ENCODE results near the gene KRTCAP2.
A peak's percentile ranks its signal among the peaks of the same experiment; 100 is the strongest.
"Not testable (repeated sequence)": the region's sequence is repeated elsewhere in the genome, so short reads cannot be mapped to it uniquely, and the experiment has no call there.

KRTCAP2 gene

DNA sequence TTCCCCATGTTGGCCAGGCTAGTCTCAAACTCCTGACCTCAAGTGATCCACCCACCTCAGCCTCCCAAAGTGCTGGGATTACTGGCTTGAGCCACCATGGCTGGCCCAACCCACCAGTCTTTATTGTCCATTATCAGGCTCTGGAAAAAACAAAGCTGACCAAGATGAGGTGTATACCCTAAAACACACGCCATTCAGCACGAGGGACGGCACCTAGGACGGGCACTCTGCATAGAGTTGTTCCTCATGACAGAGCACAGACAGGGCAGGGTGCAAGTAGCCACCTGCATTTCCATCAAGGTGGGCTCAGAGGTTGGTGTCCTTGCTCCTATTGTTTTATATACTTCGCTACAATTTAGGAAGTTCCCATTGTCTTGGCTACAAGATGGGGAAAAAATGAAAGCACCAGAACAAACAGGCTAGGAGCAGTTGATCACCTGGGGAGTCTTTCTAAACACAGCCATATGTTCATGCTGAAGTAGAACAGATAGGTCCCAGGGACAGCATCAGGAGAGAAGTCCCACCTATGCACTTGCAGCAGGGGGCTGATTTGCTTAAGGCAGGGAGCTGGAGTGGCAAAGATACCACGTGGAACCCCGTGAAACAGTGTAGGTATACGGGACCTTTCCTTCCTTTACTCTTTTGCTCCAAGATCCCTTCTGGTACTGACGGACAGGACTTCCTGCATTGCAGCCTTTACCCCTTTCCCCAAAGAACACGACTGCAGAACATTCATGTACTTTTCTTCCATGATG, 4.5 kb downstream of the KRTCAP2 start:
- no peak for DNase-seq (ENCODE audit: low spot score)

DNA sequence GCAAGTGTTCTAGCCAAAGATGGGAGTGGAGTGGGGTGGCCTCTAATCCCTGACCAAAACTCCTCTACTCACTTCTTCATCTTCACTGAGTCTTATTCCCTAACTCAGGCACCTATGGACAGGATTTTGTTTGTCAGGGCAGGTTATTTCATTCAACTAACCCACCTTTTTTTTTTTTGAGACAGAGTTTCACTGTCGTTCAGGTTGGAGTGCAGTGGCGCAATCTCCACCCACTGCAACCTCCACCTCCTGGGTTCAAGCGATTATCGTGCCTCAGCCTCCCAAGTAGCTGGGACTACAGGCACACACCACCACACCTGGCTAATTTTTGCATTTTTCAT, 5.0 kb downstream of the KRTCAP2 start:
- DNase-seq (ENCODE audit: low spot score), result not testable (repeated sequence)

DNA sequence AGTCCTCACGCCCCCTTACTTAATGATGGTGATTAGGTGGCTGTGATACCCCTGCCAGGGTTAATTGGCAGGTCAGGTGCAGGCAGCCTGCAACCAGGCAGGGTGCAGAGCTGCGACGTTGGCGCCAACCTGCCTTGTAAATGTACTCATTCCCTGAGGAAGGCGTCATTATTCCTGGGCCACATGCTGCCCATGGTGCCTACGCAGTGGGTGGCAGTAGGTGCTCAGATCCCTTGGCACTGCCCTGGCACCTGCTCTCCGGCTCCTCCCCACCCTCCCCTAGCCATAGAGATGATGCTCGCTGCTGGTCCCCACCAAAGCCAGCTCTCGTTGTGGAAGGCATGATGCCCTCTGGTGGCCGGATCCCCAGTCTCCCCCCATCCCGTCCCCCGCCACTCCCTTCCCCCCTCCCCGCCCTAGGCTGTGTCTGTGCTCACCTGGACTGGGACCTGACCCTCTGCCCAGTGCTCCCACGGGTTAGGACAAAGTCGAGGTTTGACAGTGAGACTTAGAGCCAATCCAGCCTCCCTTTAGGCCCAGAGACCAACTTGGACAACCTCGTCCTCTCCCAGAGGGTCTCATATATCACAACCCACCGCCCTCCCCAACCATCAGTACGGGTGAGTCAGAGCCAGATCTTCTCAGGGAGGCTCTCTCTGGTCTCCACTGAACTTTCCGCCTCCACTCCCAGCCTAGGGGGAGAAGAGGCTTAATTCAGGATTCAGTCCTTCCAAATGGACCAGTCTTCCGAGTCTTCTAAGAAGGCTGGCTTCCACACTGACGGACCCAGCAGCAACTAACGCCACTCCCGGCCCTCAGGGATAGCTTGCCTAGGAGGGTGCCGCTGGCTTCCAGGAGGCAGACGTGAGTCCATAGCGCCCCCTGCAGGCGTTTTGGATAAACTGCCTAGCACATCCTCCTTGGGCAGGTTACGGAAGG, 5.7 kb downstream of the KRTCAP2 start:
- peak; percentile 93 for DNase-seq (ENCODE audit: low spot score)

DNA sequence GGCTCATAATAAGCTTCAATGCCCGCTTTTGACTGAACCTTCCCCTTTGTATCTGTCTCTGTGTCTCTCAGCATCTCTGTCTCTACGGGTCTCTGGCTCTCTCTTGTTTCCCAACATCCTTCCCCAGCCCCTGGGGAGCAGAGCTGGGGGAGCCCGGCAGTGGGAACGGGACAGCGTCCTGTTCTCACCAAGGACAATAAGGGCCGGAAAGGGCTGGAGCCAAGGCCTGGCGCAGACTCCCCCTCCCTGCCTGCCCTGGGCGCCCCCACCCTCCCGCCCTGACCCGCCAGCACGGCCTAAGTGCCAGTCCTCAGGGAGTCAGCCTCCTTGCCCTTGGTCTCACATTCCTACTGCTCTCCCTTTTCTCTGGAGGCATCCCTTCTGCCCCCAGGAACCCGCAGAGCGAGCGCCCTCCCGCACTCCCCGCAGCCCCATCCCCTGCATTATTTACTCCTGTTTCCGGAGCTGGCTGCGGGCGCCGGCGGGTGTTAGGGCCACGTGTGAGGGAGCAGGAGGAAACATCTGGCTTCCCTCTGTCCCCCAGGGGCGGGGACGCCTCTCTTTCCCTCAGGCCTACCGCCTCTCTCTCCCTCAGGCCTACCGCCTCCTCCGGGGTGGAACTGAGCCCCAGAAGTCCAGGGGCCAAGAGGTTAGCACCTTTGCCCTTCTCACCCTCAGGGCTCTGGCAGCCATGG, 6.5 kb downstream of the KRTCAP2 start:
- peak; percentile 54 for DNase-seq (ENCODE audit: low spot score)

DNA sequence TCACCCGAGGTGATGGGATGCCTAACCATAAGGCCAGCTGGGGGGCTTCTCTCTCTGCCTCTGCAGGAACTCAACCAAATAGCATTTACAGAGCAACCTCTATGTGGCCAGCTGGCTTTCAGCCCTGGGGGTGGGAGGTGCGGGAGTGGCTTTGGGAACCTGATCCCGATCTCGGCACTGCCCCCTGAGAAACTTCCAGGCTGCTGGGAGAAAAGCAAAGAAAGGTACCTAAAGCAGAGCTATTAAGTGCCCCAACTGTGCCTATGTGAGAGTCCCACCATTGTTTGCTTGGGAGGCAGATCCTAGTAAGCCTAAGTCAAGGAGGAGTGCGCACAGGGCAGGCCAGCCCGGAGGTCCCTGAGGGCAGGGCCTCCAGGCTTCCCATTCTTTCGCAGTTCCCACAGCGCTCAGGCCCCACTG, 7.0 kb downstream of the KRTCAP2 start:
- DNase-seq (ENCODE audit: low spot score), result no peak

DNA sequence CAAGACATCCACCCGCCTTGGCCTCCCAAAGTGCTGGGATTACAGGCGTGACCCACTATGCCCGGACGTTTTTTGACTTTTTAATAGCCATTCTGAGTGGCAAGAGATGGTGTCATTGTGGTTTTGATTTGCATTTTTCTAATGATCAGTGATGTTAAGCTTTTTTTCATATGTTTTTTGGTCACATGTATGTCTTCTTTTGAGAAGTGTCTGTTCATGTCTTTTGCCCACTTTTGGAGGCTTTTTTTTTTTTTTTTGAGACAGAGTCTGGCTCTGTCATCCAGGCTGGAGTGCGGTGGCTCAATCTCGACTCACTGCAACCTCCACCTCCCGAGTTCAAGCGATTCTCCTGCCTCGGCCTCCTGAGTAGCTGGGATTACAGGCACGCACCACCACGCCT, 8.5 kb downstream of the KRTCAP2 start:
- DNase-seq (ENCODE audit: low spot score), result not testable (repeated sequence)

DNA sequence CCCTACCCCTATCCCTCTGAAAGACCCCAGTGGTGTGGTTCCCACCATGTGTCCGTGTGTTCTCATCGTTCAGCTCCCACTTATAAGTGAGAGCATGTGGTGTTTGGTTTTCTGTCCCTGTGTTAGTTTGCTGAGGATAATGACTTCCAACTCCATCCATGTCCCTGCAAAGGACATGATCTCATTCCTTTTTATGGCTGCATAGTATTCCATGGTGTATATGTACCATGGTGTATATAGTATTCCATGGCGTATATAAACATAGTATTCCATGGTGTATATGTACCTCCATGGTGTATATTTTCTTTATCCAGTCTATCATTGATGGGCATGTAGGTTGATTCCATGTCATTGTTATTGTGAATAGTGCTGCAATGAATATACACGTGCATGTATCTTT, 9.3 kb downstream of the KRTCAP2 start:
- not testable (repeated sequence) for DNase-seq (ENCODE audit: low spot score)

DNA sequence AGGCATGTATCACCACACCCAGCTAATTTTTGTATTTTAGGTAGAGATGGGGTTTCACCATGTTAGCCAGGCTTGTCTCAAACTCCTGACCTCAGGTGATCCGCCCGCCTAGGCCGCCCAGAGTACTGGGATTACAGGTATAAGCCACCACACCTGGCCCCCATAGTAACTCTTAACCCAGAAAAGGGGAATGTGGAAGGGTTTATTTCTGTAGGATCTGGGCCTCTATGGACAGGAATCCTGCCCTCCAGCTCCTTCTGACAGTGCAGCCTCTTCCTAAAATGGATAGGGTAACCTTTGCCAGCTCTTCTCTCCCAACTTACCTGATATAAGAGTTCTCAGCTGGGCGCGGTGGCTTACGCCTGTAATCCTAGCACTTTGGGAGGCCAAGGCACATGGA, 10.5 kb downstream of the KRTCAP2 start:
- not testable (repeated sequence) for DNase-seq (ENCODE audit: low spot score)

DNA sequence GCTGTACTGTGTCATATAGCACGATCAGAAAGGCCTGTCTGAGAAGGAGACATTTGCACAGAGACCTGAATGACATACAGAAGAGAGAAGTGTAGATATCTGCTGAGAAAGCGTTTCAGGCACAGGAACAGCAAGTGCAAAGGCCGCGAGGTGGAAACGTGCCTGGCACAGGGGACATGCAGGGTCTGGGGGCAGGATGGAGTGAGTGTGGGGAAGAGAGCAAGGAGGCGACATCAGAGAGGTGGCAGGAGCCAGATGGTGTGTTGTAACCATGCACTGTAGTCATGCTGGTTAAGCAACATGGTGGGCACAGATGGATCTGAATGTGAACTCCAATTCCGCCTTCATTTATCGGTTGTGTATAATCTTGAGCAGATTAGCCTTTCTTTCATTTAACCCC, 13.0 kb downstream of the KRTCAP2 start:
- no peak for DNase-seq (ENCODE audit: low spot score)

DNA sequence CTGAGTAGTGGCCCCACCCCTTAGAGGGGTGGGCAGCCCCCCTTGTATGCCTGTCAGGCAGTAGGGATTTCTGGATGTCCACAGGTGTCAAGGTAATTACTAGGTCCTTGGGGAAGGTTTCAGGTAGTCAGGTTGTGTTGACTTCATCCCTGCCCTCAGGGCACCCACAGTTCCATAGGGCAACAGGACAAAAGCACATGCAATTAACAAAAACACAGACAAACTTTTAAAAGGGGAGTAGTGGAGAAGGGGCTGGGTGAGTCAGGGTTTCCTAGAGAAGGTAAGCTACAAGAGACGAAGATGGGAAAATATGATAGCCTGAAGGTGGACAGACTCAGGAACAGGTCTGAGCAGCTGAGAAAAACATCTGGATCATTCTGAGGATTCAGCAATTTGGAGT, 14.1 kb downstream of the KRTCAP2 start:
- no peak for DNase-seq (ENCODE audit: low spot score)

DNA sequence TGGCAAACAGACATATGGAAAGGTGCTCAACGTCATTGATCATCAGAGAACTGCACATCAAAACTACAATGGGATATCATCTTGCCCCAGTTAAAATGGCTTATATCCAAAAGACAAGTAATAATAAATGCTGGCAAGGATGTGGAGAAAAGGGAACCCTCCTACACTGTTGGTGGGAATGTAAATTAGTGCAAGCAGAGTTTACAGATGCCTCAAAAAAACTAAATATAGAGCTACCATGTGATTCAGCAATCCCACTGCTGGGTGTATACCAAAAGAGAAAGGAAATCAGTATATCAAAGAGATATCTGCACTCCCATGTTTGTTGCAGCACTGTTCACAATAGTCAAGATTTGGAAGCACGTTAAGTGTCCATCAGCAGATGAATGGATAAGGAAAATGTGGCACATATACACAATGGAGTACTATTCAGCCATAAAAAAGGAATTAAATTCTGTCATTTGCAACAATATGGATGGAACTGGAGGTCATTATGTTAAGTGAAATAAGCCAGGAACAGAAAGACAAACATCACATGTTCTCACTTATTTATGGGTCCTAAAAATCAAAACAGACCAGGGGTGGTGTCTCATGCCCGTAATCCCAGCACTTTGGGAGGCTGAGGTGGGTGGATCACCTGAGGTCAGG, 17.0 kb downstream of the KRTCAP2 start:
- DNase-seq (ENCODE audit: low spot score), result not testable (repeated sequence)

DNA sequence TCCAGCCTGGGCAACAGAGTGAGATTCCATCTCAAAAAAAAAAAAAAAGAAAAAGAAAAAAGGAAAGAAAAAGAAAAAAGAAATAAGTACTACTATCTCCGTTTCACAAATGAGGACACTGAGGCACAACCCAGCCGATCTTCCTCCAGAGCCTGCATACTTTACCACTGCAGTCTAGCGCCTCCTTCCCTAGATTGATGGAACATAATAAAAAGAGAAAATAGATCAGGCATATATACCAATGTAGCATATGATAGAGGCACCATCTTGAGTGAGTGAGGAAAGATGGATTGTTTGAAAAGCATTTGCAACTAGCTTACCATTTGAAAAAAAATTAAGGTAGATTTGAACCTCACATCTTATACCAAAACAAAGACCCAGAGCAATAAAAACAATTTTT, 27.6 kb downstream of the KRTCAP2 start:
- DNase-seq (ENCODE audit: low spot score), result no peak

DNA sequence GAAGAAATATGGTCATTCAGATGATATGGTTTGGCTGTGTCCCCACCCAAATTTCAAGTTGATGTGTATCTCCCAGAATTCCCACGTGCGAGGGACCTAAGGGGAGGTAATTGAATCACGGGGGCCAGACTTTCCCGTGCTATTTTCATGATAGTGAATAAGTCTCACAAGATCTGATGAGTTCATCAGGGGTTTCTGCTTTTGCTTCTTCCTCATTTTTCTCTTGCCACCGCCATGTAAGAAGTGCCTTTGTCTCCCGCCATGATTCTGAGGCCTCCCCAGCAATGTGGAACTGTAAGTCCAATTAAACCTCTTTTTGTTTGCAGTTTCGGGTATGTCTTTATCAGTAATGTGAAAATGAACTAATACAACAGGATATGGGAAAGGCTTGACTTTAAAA, 31.4 kb downstream of the KRTCAP2 start:
- DNase-seq (ENCODE audit: low spot score), result no peak

DNA sequence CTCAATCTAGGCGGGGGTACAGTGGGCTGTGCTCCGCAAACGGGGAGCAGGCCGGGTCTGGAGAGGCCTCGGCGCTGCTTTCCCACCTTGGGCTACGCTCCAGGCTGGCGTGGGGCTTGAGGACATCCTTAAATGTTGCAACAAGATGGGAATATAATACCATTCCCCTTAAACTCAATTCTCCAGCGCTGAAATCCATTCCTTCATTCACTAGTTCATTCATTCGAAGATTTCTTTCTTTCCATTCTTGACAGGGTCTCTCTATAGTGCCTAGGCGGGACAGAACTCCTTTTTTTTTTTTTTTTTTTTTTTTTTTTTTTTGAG, 32.5 kb downstream of the KRTCAP2 start:
- DNase-seq (ENCODE audit: low spot score), result no peak

DNA sequence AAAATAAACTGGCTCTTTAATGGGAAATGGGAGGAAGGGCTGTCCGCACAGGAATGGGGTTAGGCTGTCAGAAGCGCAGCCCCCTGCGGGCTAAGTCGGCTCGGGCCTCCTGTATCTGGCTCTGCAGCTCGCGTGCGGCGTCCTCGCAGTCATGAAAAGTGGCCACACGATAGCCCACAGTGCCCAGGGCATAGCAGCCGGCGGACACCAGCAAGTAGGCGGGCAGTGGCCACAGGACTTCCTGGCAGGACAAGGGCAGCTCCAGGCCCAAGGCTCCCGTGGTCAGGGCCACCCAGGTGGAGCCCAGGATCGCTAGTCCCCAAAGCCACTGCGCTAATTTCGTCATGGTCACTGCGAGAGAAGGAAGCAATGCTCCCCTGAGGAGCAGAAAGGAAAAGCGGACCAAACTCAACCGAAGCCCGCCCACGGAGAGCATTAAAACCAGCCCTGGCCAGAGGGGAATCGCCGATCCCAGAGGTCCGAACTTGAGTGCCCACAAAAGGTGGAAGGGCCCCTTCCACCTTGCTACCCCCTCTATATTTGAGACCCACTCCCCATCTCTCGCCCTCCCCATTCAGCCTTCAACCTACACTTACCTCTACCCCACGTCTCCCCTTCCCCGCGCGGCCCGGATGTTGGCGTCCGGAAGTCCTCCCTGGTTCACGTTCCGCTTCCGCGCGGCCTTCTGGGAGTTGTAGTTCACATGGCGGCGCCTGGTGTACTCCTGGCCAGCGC, 33.0 kb downstream of the KRTCAP2 start, which contains the start of gene DPM3:
Gene DPM3, minus strand, starts transcription at position 637 of the 735 bp plus-strand sequence. Its CDS starts 291 bp downstream, at position 346.
- DNase-seq (ENCODE audit: low spot score), result peak; percentile 89

DNA sequence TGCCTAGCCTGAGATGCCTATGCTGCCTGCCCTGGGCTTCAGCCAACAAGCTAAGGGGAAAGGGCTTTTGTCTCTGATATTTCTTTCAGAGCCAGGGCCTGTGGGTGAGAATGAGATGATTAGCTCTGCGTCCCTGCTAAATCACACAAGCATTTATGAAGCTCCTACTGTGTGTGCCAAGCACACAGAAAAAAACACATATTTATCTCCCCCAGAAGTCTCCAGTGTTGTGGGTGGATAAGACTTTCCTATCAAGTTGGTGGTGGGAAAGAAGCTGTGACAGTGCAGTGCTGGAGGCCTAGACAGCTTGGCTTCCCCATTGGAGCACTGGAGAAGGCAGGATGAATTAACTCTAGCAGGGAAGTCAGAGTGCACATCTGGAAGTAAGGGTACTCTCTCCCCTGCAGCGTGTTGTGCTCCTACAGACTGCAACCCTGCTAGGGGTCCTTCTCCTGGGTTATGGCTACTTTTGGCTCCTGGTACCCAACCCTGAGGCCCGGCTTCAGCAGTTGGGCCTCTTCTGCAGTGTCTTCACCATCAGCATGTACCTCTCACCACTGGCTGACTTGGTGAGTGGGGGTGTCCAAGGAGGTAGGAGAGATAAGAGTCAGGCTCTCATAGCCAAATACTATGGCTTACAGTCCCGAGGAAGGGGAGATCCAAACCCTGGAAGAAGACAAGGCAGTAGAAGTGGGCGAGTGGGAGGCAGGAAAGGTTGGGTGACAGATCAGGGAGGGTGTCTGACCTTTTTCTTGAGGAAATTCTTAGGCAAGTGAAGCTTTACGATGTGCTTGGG, 35.8 kb downstream of the KRTCAP2 start:
- no peak for DNase-seq (ENCODE audit: low spot score)

DNA sequence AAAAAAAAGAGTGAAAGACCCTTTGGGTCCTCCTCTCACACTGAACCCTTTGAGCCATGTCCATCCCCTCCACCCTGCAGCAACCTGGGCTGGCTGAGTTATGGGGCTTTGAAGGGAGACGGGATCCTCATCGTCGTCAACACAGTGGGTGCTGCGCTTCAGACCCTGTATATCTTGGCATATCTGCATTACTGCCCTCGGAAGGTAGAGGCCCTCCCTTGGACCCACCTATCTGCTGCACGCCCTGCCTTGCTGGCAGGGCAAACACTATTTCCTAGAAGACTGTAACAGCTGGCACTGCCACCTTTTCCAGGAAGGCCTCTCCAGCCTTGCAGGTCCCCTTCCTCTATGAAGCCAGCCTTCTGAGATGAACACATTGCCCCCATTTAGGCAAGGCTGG, 36.4 kb downstream of the KRTCAP2 start:
- no peak for DNase-seq (ENCODE audit: low spot score)

DNA sequence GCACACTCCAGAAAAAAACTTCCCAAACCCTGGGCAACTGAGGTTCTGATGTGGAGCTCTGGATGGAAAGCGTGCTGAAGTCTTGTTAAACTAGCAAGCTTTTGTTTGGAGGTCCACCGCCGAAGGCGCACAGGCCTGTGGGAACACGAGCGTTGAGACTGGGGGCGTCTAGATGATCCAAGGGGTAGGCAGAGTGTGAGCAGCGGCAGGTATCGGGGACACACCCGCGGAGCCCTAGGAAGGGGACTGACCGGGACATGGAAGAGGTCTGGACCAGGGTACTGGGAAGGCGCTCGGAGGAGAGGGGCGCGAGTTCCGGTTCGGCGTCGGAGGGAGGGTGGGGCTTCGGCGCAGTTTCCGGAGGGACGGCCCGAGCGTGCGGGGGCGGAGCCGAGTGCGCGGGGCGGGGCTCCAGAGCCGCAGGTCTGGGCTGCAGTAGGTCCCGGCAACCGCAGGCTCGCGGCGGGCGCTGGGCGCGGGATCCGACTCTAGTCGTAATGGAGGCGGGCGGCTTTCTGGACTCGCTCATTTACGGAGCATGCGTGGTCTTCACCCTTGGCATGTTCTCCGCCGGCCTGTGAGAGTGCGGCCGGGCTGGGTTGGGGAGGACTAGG, 37.6 kb downstream of the KRTCAP2 start, which contains the start of gene SLC50A1:
Gene SLC50A1, plus strand, starts transcription at position 438 of the 614 bp plus-strand sequence. Its CDS starts 60 bp downstream, at position 498.
- peak; percentile 90 for DNase-seq (ENCODE audit: low spot score)

DNA sequence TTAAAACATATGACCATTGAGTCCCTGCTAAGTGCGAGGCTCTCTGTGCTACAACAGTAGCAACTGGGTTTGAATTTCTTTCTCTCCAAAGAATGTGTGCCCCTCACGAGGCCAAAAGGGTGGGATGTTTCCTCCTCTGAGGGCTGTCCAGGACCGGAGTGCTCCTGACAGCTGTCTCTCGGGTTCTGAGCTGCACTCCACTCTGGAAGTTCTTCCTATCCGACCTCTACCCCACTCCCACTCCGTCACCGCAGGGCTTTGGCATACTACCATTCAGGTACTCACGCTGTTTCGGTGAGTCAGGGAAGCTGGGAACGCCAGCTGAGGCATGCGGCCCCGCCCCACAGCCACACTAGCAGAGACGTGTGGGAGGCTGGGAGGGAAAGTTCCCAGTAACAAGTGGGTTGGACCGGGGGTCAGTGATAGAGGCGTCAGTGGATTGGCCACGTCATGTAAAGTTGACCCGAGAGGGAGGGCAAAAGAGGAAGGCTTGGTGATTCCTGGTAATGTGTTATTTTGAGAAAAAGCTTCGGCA, 38.2 kb downstream of the KRTCAP2 start:
- peak; percentile 63 for DNase-seq (ENCODE audit: low spot score)

DNA sequence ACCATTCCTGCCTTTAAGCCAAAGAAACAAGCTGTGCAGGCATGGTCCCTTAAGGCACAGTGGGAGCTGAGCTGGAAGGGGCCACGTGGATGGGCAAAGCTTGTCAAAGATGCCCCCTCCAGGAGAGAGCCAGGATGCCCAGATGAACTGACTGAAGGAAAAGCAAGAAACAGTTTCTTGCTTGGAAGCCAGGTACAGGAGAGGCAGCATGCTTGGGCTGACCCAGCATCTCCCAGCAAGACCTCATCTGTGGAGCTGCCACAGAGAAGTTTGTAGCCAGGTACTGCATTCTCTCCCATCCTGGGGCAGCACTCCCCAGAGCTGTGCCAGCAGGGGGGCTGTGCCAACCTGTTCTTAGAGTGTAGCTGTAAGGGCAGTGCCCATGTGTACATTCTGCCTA, 38.8 kb downstream of the KRTCAP2 start:
- DNase-seq (ENCODE audit: low spot score), result no peak

Measured in globus pallidus (tissue), 1 donor.